H9 (cell line): ENCODE results near the gene LIN7A. TPM values are rescaled to one million over a fixed set of nuclear protein-coding genes. Genes with fewer than 3 reads are reported as not detected.

Source experiments
- DNase-seq: peaks from one replicate; pipeline ENCODE4 v3.0.0-alpha.2; 2017
- H2AFZ ChIP-seq: one replicate; pipeline ENCODE4 v1.6.1; 2013; ENCODE audit warnings: mild to moderate bottlenecking, low read length, control low read depth, moderate library complexity
- H2AK5ac ChIP-seq: 2 replicates; pipeline ENCODE4 v1.6.1; 2013; ENCODE audit warnings: low read length, control low read depth, mixed read lengths; ENCODE audit not compliant: insufficient read length
- H2BK120ac ChIP-seq: one replicate; pipeline ENCODE4 v1.6.1; 2013; ENCODE audit warnings: low read depth, mild to moderate bottlenecking, low read length, control low read depth, inconsistent platforms; ENCODE audit not compliant: poor library complexity, severe bottlenecking
- H2BK12ac ChIP-seq: 2 replicates; pipeline ENCODE4 v1.6.1; 2013; ENCODE audit warnings: low read length, control low read depth, mixed read lengths, low read depth; ENCODE audit not compliant: insufficient read length
- H2BK15ac ChIP-seq: 2 replicates; pipeline ENCODE4 v1.6.1; 2013; ENCODE audit warnings: low read depth, low read length, control low read depth
- H2BK20ac ChIP-seq: one replicate; pipeline ENCODE4 v1.6.1; 2013; ENCODE audit warnings: low read depth, mild to moderate bottlenecking, low read length, control low read depth, inconsistent platforms; ENCODE audit not compliant: poor library complexity, severe bottlenecking
- H2BK5ac ChIP-seq: 2 replicates; pipeline ENCODE4 v1.6.1; 2013; ENCODE audit warnings: low read length, control low read depth, mixed read lengths; ENCODE audit not compliant: insufficient read length
- H3K14ac ChIP-seq: 2 replicates; pipeline ENCODE4 v1.6.1; 2013; ENCODE audit warnings: low read length, control low read depth; ENCODE audit not compliant: insufficient read depth
- H3K18ac ChIP-seq: 2 replicates; pipeline ENCODE4 v1.6.1; 2013; ENCODE audit warnings: low read depth, mild to moderate bottlenecking, mixed read lengths, low read length, control low read depth; ENCODE audit not compliant: insufficient read length
- H3K23ac ChIP-seq: 2 replicates; pipeline ENCODE4 v1.6.1; 2013; ENCODE audit warnings: low read length, control low read depth, mixed read lengths, low read depth; ENCODE audit not compliant: insufficient read length
- H3K23me2 ChIP-seq: 2 replicates; pipeline ENCODE4 v1.6.1; 2013; ENCODE audit warnings: low read depth, mild to moderate bottlenecking, mixed read lengths, low read length, control low read depth; ENCODE audit not compliant: insufficient read length, poor library complexity, severe bottlenecking
- H3K27ac ChIP-seq: 2 replicates; pipeline ENCODE4 v1.5.1; 2013; ENCODE audit warnings: low read length, control low read depth, mixed read lengths, low read depth; ENCODE audit not compliant: insufficient read length
- H3K27me3 ChIP-seq: 2 replicates; pipeline ENCODE4 v1.6.1; 2013; ENCODE audit warnings: low read length, control low read depth, inconsistent platforms; ENCODE audit not compliant: insufficient read depth
- H3K4ac ChIP-seq: 2 replicates; pipeline ENCODE4 v1.6.1; 2013; ENCODE audit warnings: low read depth, mild to moderate bottlenecking, control low read depth, inconsistent platforms, low read length, moderate library complexity
- H3K4me1 ChIP-seq: 2 replicates; pipeline ENCODE4 v1.6.1; 2013; ENCODE audit warnings: low read length, control low read depth, inconsistent platforms; ENCODE audit not compliant: insufficient read depth
- H3K4me2 ChIP-seq: 2 replicates; pipeline ENCODE4 v1.6.1; 2013; ENCODE audit warnings: low read length, control low read depth, mixed read lengths; ENCODE audit not compliant: insufficient read length, insufficient read depth
- H3K56ac ChIP-seq: 2 replicates; pipeline ENCODE4 v1.6.1; 2013; ENCODE audit warnings: low read depth, mild to moderate bottlenecking, mixed read lengths, low read length, control low read depth; ENCODE audit not compliant: insufficient read length
- H3K79me1 ChIP-seq: 2 replicates; pipeline ENCODE4 v1.6.1; 2013; ENCODE audit warnings: low read depth, mild to moderate bottlenecking, moderate library complexity, low read length, control low read depth, inconsistent platforms; ENCODE audit not compliant: insufficient read depth, poor library complexity, severe bottlenecking
- H3K79me2 ChIP-seq: 2 replicates; pipeline ENCODE4 v1.6.1; 2013; ENCODE audit warnings: low read length, control low read depth, inconsistent platforms; ENCODE audit not compliant: insufficient read depth
- H3K9ac ChIP-seq: 2 replicates; pipeline ENCODE4 v1.6.1; 2013; ENCODE audit warnings: low read length, control low read depth, mixed read lengths; ENCODE audit not compliant: insufficient read length; ENCODE audit errors: extremely low read depth
- H3K9me3 ChIP-seq: one replicate; pipeline ENCODE4 v1.6.1; 2013; ENCODE audit warnings: low read depth, low read length, inconsistent platforms; ENCODE audit not compliant: control insufficient read depth
- H3T11ph ChIP-seq: one replicate; pipeline ENCODE4 v1.6.1; 2013; ENCODE audit warnings: mild to moderate bottlenecking, low read length, control low read depth, inconsistent platforms
- H4K20me1 ChIP-seq: one replicate; pipeline ENCODE4 v1.6.1; 2013; ENCODE audit not compliant: control insufficient read depth, insufficient read length, insufficient read depth
- H4K5ac ChIP-seq: 2 replicates; pipeline ENCODE4 v1.6.1; 2013; ENCODE audit warnings: low read depth, mild to moderate bottlenecking, mixed read lengths, low read length, control low read depth; ENCODE audit not compliant: insufficient read length
- H4K8ac ChIP-seq: replicated peaks from 2 replicates; pipeline ENCODE4 v1.6.1; 2013; ENCODE audit warnings: low read length, control low read depth, mixed read lengths, low read depth; ENCODE audit not compliant: insufficient read length
- H4K91ac ChIP-seq: 2 replicates; pipeline ENCODE4 v1.6.1; 2013; ENCODE audit warnings: low read depth, mild to moderate bottlenecking, moderate library complexity, mixed read lengths, low read length, control low read depth; ENCODE audit not compliant: insufficient read length
- H3K27ac Mint-ChIP-seq, 3 experiments: 2 replicates in 2 of 3; 3 replicates in 1 of 3; pipeline ENCODE4 v1.8.0; 2020 to 2021; ENCODE audit warnings: mixed read lengths in 3 of 3, mild to moderate bottlenecking in 1 of 3, moderate library complexity in 1 of 3
- H3K27me3 Mint-ChIP-seq: 2 replicates; pipeline ENCODE4 v1.8.0; 2021; ENCODE audit warnings: low read depth, mild to moderate bottlenecking, moderate library complexity, mixed read lengths
- H3K36me3 Mint-ChIP-seq, 3 experiments: 2 replicates in 2 of 3; 3 replicates in 1 of 3; pipeline ENCODE4 v1.8.0; 2020 to 2021; ENCODE audit warnings: low read depth in 3 of 3, mixed read lengths in 3 of 3; ENCODE audit not compliant: insufficient read depth in 1 of 3
- H3K4me1 Mint-ChIP-seq, 2 experiments: 2 replicates each; pipeline ENCODE4 v1.8.0; 2020; ENCODE audit warnings: mixed read lengths in 2 of 2
- H3K4me3 Mint-ChIP-seq, 2 experiments: 2 replicates in 1 of 2; 3 replicates in 1 of 2; pipeline ENCODE4 v1.8.0; 2020 to 2021; ENCODE audit warnings: mild to moderate bottlenecking in 2 of 2, mixed read lengths in 2 of 2, moderate library complexity in 1 of 2
- H3K9me3 Mint-ChIP-seq, 2 experiments: 2 replicates in 1 of 2; 3 replicates in 1 of 2; pipeline ENCODE4 v1.8.0; 2020; ENCODE audit warnings: mild to moderate bottlenecking in 2 of 2, mixed read lengths in 2 of 2, moderate library complexity in 1 of 2
- WGBS: extraction: QIAGEN DNeasy Blood & Tissue Kit; methylation state at CpG from one replicate; pipeline ENCODE4 v1.1.7; 2013; ENCODE audit warnings: missing lambda C conversion rate, low lambda C conversion rate, mixed read lengths; ENCODE audit not compliant: insufficient read length; ENCODE audit errors: extremely low coverage; 5-methylcytosine and 5-hydroxymethylcytosine counted together
- total RNA-seq: library from RNA; stranded (reverse); gene quantifications from 2 replicates; pipeline ENCODE4 v1.2.1, GENCODE V29; 2021
- TF ChIP-seq, protein P1 (sequence below): fragments of 200-600 bp; sonication (generic); conservative IDR thresholded peaks from 3 replicates; pipeline ENCODE4 v1.8.0; 2021; ENCODE audit warnings: antibody characterized with exemption, mild to moderate bottlenecking

LIN7A gene
- total RNA-seq, 1 experiment from 2014 or later, result 18.3 TPM

DNA sequence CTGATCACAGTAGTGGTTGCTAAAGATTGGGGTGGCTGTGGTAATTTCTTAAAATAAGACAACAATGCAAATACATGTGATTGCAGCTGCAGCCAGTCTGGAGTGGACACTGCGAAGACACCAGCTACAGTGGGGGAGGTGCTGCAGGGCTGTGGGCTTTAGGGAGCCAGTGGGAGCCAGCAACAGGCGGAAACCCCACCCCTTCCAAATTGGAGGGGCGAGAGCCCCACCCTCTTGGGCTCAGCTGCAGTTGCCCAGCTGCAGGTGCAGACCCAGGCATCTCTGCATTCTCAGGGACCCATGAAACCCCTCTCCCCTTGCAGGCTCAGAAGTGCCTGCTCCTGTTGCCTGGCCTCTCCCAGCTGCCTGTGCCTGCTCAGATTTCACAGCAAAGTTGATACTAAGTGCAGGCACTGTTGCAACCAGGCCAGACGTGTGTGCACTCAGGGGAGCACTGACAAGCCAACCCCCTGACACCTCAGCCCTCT, 116.2 kb downstream of the LIN7A start:
- Mint-ChIP-seq H3K36me3 (peaks cover 0 to 23% (median 9%) of the 10 kb centered on the region in 3 experiments; a peak in 5 of 7 replicates), H3K4me3 (no peak overlapping the region), H3K4me1 (peaks cover 22 to 28% of the 10 kb centered on the region in 2 experiments), H3K27me3 (no peaks in the 10 kb centered on the region), H3K9me3 (no peaks in the 10 kb centered on the region), H3K27ac (peak overlapping the region in 2 of 3 experiments; percentile 53 to 85; a peak in 3 of 7 replicates)
- H2BK15ac ChIP-seq, result no peak overlapping the region
- H3K79me2 ChIP-seq, result no peaks in the 10 kb centered on the region
- no CpG with 5 or more reads among the region's 4 CpGs for WGBS
- H3K9ac ChIP-seq, result no peak overlapping the region
- no peak overlapping the region for H4K5ac ChIP-seq
- H3T11ph ChIP-seq, result no peak overlapping the region
- H4K20me1 ChIP-seq, result no peaks in the 10 kb centered on the region
- H2BK120ac ChIP-seq, result no peak overlapping the region
- H2BK20ac ChIP-seq, result no peak overlapping the region
- H3K23me2 ChIP-seq, result no peaks in the 10 kb centered on the region
- H2AFZ ChIP-seq, result no peak overlapping the region
- H4K91ac ChIP-seq, result no peak overlapping the region
- H3K4me1 ChIP-seq, result peaks cover 6% of the 10 kb centered on the region
- no peak overlapping the region for H3K27ac ChIP-seq
- no peak overlapping the region for H3K56ac ChIP-seq
- H3K4ac ChIP-seq, result no peak overlapping the region
- H2BK12ac ChIP-seq, result no peak overlapping the region
- H3K9me3 ChIP-seq, result no peaks in the 10 kb centered on the region
- TF ChIP-seq, protein P1, sequence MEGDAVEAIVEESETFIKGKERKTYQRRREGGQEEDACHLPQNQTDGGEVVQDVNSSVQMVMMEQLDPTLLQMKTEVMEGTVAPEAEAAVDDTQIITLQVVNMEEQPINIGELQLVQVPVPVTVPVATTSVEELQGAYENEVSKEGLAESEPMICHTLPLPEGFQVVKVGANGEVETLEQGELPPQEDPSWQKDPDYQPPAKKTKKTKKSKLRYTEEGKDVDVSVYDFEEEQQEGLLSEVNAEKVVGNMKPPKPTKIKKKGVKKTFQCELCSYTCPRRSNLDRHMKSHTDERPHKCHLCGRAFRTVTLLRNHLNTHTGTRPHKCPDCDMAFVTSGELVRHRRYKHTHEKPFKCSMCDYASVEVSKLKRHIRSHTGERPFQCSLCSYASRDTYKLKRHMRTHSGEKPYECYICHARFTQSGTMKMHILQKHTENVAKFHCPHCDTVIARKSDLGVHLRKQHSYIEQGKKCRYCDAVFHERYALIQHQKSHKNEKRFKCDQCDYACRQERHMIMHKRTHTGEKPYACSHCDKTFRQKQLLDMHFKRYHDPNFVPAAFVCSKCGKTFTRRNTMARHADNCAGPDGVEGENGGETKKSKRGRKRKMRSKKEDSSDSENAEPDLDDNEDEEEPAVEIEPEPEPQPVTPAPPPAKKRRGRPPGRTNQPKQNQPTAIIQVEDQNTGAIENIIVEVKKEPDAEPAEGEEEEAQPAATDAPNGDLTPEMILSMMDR, result no peak
- no peak overlapping the region for H2BK5ac ChIP-seq
- H3K14ac ChIP-seq, result no peak overlapping the region
- no peaks in the 10 kb centered on the region for H3K27me3 ChIP-seq
- H4K8ac ChIP-seq, result no peak overlapping the region
- no peaks in the 10 kb centered on the region for H3K79me1 ChIP-seq
- no peak overlapping the region for H3K4me2 ChIP-seq
- no peak overlapping the region for H3K23ac ChIP-seq
- no peak overlapping the region for H2AK5ac ChIP-seq
- peak; percentile 56 for DNase-seq
- H3K18ac ChIP-seq, result no peak overlapping the region
